GM19395 (cell line): ENCODE results near the gene PTPRD.

Experiments used
- ATAC-seq: cut with Tn5 transposase; IDR thresholded peaks from one replicate; pipeline ENCODE4 v1.9.1; 2021; ENCODE audit warnings: mild to moderate bottlenecking, moderate library complexity; ENCODE audit not compliant: unreplicated experiment

The PTPRD gene

GRCh38 chr9:9917400-9917799 lies 695.4 kb downstream of the PTPRD start:
- no peak for ATAC-seq

DNA sequence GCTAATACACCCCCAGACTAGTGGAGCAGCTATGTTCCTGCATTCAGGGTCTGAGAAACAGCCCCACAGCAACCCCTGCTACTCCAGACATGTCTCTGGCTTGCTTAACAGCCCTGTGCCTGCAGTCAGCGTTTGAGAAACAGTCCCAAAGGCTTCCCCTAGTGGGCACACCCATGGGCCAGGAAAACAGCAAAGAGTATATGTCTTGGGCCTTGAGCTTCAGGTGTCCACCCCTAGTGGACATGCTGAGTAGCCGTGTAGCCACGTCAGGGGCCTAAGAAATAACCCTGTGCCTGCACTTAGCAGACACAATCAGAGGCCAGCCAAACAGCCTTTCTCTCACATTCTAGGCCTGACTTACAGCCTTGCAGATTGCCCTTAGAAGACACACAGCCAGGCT lies 698.6 kb downstream of the PTPRD start:
- no peak for ATAC-seq

DNA sequence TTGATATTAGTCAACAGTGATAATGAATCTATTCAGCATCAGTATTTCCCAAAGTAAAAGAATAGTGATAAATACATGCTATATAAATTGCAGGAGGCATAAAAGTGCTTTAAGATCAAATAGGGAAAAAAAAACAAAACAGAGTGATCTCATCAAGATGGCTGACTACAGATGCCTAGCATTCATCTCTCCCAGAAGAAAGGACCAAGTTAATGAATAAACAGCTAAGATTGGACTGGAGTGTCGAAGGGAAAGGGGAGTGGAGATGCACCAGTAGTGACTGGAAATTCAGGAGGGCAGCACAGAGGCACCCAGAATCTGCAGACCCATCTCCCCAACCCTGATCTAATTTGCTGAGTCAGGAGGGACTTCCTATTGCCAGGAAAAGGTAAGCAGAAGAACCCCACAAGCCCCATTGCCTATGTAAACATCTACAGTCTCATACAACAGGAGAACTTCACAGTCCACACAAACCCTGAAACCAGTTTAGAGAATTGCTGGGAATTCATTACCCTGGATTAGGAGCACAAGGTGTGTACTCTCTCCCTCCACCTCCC lies 699.4 kb downstream of the PTPRD start:
- ATAC-seq = no peak

DNA sequence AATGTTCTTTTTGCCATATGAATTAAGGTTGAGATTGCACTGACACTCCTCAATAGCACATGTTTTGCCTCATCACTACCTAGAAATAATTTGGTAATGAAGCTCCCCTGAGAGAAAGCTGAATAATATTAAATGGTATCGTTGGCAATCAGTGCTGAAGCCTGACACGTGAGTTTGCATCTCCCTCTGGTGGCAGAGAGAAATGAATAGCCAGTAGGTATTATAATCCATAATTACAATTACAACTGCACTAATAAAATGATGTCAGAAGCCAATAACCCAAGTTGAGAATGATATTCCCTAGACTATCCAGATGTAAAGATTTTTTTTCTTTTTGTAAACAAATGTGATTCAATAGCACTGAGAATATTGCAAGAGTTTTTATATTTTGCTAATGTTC lies 700.3 kb downstream of the PTPRD start:
- ATAC-seq = peak; percentile 60

DNA sequence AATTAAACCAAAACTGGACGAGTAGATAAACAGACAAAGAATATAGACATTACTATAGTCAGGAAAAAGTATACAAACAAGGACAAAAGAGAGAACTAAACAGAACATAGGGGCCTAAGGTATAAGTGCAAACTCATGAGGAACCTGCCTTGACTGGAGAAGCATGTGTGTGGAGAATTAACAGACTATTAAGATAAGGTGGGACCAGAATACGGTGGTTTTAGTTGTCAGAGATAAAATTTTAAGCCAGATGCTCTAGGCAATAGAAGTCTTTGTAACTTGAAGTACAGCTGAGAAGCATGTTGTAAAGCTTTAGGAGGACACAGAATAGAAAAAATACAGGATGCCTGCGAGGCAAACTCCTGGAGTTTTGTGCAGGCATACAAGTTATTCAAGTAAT lies 707.1 kb downstream of the PTPRD start:
- ATAC-seq = no peak

GRCh38 chr9:9904041-9904440 lies 708.8 kb downstream of the PTPRD start:
- ATAC-seq = no peak

DNA sequence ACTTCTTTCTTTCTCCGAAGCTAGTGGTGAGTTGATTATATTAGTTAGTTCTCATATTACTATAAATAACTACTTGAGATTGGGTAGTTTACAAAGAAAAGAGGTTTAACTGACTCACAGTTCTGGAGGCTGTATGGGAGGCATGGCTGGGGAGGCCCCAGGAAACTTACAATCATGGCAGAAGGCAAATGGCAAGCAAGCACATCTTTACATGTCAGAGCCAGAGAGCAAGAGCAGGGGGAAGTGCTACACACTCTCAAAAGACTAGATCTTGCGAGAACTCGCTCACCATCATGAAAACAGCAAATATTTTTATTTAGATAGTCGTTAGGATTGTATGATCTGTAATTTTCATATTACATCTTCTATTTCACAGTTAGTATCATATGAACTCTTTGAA lies 711.2 kb downstream of the PTPRD start:
- no peak for ATAC-seq

GRCh38 chr9:9893837-9894236 lies 719.0 kb downstream of the PTPRD start:
- no peak for ATAC-seq

- ATAC-seq = no peak
Measured at GRCh38 chr9:9892217-9892616, 720.6 kb downstream of the PTPRD start.

DNA sequence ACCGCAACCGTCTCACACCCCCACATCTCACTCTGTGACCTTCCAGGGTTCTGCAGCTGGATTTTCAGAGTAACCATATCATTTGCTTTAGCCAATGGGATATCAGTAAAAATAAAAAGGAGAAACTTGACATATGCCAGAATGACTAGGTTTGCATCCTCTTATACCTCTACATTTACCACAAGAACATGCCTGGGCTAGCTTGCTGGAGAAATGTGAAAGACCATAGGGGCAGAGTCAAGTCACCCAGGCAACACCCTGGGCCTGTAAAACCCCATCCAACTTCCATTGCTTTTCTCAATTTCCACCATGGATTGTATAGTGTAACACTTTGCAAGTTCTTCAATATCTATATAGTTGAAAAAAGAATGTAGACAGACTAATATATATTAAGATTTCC lies 731.1 kb downstream of the PTPRD start:
- no peak for ATAC-seq

GRCh38 chr9:9874270-9874669 lies 738.5 kb downstream of the PTPRD start:
- no peak for ATAC-seq

DNA sequence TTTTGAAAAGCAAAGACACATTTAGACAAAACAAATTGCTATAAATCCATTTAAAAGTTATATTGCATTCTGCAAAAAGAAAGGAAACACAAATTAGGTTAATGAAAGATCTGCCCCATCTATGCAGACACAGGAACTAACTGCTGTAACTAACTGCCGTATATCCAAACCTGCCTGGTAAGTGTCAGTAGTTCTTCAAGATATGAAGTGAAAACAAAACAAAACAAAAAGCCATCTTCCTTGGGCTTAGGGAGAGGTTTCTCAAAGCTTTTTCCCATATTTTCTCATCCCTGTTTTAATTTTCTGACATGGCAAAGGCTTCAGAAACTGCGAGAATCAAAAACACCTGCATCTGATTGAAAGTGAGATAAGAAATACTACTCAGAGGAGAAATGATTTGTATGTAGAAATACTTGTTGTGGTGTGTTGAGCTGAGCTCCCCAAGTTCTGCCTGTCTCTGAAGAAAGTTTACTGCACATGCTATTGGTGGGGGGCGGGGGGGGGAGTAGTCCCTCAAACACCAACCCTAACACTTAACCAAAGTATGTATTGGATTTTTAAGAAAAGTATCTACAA lies 750.5 kb downstream of the PTPRD start:
- ATAC-seq = no peak

DNA sequence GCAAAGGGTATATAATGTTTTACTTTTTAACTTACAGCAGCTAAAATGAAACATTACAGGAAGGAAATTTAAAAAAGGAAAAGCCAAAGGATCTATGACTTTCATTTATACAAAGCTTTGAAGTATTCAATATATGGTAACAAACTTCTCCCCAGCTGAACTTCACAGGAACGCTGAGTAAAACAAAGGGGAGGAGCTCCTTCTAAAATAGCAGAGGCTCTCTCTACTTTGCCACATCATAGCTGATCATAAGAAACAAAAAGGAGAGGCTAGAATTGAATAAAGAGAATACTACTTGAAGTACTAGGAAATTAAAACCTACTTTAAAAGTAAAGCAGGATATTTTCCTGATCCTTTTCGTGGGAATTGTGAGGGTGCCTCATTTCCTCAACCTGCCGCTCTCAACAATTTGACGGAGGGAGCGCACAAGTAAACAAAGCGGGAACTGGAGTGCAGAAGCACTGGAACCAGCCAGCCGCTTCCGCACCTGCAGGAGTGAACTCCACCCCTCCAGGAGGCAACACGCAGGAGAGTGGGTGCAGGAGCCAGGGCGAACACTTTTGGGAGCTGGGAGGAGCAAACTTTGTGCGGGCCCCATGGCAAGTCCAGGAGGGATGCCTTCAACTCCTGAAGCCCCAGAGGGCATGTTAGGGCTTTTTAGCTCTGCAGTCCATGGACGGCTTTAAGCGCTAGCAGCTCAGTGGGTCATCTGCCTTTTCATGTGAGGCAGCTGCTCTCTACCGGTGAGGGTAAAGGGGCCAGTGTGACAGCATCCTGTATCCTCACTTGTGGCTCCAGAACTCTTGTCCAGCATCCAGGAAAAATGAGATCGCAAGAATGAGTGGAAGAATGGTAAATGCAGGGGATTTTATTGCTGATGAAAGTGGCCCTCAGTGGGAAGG lies 757.4 kb downstream of the PTPRD start:
- ATAC-seq = no peak

- no peak for ATAC-seq
Measured at GRCh38 chr9:9847750-9848149, 765.1 kb downstream of the PTPRD start.

- peak; percentile 93 for ATAC-seq
Measured at GRCh38 chr9:9846557-9846956, 766.2 kb downstream of the PTPRD start.

- no peak for ATAC-seq
Measured at GRCh38 chr9:9820436-9820835, 792.4 kb downstream of the PTPRD start.

- ATAC-seq = no peak
Measured at GRCh38 chr9:9819886-9820285, 792.9 kb downstream of the PTPRD start.

- ATAC-seq = no peak
Measured at GRCh38 chr9:9817176-9817575, 795.6 kb downstream of the PTPRD start.

DNA sequence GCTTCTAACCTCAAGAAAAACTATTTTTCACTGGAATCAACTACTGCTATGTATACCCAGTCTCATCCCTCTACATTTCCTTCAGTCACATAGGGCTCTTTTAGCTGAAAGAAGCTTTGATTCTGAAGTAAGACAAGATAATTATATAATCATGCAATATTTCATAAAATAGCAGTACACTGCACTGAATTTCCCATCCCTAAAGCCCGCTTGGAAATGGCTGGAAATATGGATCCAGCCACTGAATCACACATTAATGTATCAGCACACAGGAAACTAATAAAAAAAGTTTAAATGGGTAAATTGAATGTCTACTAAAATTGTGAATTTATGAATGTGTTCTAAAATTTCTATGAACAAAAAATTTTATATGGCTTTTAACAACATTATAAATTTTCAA lies 808.7 kb downstream of the PTPRD start:
- ATAC-seq = no peak

- no peak for ATAC-seq
Measured at GRCh38 chr9:9799287-9799686, 813.5 kb downstream of the PTPRD start.

- peak; percentile 70 for ATAC-seq
Measured at GRCh38 chr9:9792144-9792857, 820.5 kb downstream of the PTPRD start.

DNA sequence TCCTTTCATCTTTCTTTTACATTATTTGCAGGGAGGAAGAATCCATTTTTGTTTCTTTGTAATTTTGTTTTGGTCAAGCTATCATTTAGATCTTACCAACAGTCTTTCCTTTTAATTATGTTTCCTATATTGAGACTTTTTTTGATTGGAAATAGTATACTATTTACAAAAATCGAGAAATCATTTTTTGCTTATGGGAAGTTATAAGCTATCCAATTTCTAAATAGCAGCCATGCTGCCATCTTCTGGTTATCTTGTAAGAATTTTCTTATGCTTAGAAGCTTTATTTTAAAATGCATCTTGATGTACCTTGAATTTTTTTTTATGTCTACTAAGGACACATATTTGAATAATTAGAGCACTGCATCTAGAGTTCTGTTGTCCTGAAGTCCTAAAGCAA lies 821.2 kb downstream of the PTPRD start:
- no peak for ATAC-seq
